ENCODE data around the gene MAX.

GRCh38 chr14:65092349-65092748 is 10.0 kb downstream of the MAX start:
- no peak for TF ChIP-seq CTCF (conservative IDR thresholded peaks at IDR 0.05; ENCODE audit: low read depth, low read length)
- no peak for TF ChIP-seq RCOR1 (IDR thresholded peaks at IDR 0.05; ENCODE audit: insufficient replicate concordance, low read length)
- no peak for TF ChIP-seq POLR2A (IDR thresholded peaks at IDR 0.05; ENCODE audit: low read depth, low read length)
- TF ChIP-seq NFE2L2 (IDR thresholded peaks at IDR 0.05; ENCODE audit: low read depth, low read length): no peak
- TF ChIP-seq SMC3 (IDR thresholded peaks at IDR 0.05; ENCODE audit: low read depth, low read length): no peak
- no peak for TF ChIP-seq MXI1 (IDR thresholded peaks at IDR 0.05; ENCODE audit: borderline replicate concordance, low read depth, low read length)
- no peak for TF ChIP-seq BHLHE40 (IDR thresholded peaks at IDR 0.05; ENCODE audit: low read depth, low read length)
- no peak for TF ChIP-seq MAFK (IDR thresholded peaks at IDR 0.05; ENCODE audit: low read depth, low read length)
- TF ChIP-seq ELK1 (IDR thresholded peaks at IDR 0.05; ENCODE audit: borderline replicate concordance, low read depth, low read length): no peak
- no peak for TF ChIP-seq RAD21 (IDR thresholded peaks at IDR 0.05; ENCODE audit: low read length)
- no peak for TF ChIP-seq RFX5 (IDR thresholded peaks at IDR 0.05; ENCODE audit: low read depth, low read length)
- no peak for TF ChIP-seq FOS (IDR thresholded peaks at IDR 0.05; ENCODE audit: low read depth, low read length)
- TF ChIP-seq USF2 (IDR thresholded peaks at IDR 0.05; ENCODE audit: low read depth, low read length): no peak

All from IMR-90 (cell line).